Fibroblast of upper back skin (primary cell): ENCODE data around the gene UBXN1.

Experiments used
- DNase-seq: peaks from one replicate; pipeline ENCODE4 v3.0.0-alpha.2; 2013

The UBXN1 gene, protein sequence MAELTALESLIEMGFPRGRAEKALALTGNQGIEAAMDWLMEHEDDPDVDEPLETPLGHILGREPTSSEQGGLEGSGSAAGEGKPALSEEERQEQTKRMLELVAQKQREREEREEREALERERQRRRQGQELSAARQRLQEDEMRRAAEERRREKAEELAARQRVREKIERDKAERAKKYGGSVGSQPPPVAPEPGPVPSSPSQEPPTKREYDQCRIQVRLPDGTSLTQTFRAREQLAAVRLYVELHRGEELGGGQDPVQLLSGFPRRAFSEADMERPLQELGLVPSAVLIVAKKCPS

DNA sequence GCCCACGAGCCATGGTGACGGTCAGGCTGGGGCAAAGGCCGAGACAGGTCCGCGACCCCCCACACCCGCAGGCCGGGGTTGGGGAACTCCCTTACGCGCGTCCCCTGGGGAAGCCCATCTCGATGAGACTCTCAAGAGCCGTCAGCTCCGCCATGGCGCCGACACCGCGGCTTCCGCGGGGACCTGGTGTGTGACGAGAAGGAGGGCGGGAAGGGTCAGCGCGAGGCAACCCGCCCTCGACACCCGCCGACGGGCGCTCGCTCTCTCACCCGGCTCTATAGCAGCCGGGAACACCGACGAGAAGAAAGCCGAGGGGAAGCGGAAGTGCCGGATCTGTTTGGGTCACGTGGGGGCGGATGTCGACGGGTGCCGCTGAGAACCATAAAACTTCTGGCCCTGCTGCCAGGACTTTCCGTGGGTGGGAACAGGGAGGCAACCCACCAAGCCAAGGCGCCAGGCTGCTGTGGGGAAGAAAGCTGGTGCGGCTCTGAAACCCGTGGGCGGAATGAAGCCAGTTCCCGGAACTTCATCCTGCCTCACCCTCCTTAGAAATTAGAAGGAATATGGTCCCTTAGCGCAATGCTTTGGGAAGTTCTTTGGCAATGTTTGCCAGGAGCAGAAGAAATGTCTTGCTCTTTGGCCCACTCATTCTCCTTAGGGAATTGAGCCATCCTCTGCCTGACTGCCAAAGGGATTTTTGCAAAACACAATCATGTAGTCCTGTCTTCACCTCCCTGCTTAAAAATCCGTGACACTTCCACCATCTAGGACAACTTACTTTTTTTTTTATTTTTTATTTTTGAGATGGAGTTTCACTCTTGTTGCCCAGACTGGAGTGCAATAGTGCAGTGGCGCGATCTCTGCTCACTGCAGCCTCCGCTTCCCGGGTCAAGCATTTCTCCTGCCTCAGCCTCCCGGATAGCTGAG, at the start of gene UBXN1:
Gene UBXN1, minus strand, starts transcription at position 304 of the 927 bp plus-strand sequence. Its CDS starts 150 bp downstream, at position 154.
- peak; percentile 86 for DNase-seq

DNA sequence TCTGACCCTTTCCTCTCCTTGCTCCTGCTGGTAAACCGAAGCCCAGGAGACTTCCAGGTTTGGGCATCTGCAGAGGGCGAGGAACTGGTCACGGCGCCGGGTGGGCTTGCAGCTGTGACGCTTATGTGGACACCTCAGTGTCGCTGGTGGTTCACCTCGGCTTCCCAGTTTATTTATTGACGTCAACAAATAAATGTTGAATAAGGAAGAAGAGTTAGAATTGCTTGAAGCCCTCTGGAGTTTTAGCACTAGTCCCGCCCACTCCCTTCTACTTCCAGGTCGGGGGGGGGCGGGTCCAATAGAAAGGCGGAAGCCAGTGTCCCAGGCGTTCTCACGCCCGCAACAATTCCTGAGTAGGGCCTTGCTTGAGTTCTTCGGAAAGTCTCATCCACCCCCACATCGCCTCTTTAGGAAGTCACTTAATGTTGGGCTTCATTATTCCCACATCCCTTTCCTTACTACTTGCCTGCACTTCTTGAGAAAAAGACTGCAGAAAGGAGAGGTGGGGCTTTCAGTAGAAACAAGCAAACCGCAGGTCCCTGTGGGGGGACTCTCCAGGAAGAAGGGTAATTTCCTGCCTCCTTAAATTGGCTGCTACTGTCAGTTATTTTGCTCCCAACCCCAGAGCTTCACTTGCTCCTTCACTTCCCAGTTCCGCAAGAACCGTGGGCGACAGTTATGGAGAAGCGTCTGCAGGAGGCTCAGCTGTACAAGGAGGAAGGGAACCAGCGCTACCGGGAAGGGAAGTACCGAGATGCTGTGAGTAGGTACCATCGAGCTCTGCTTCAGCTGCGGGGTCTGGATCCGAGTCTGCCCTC, 49.5 kb upstream of the UBXN1 start, which contains the start of gene TTC9C:
Gene TTC9C, plus strand, starts transcription at position 316 of the 818 bp plus-strand sequence. Its CDS starts 363 bp downstream, at position 679.
- peak; percentile 87 for DNase-seq

DNA sequence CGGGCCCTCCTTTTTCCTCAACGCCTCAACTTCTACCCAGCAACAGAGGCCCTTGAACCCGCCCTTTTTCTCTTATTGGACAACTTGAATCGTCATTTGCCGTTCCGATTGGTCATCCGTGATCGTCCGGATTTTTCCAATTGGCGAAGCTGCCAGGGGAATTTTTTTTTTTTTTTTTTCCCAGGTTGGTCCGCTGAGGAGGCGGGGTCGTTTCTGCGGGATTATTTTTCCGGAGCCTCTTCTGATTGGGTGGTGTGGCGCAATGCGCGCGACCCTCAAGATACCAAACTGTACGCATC, 48.9 kb upstream of the UBXN1 start:
- DNase-seq, result peak; percentile 99

DNA sequence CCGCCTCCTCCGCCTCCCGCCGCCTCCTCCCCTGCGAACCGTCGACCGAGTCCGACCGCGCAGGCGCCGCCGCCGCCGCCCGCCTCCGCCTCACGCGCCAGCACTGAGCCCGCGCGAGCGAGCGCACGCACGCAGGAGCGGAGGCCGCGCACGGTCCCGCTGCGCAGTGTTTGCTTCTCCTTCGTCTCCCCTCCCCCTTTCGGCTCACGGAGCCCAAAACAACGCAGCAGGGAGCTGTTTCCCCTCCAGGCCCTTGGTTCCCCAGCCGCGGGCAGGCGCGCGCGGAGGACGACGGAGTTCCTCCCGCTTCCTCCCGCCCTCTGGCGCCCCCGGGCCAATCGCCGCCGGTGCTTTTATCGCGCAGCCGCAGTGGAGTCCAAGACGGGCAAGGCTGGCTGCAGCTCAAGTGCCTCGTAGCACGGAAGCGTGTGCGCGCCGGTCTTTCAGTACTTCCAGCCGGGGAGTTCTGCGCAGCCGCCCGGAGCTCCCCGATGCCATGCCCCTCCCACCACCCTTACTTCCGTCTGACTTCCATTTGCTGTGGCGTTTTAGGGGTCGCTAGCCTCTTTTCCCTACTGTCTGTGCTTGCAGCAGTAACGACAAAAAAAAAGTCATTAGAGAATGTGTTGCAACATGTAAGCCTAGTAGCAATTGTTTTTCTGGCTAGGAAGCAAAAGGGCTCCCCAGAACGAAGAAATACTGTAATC, 48.4 kb upstream of the UBXN1 start, which contains the start of gene HNRNPUL2:
Gene HNRNPUL2, minus strand, starts transcription at position 293 of the 707 bp plus-strand sequence. CDS start 301 bp downstream, outside the sequence.
- DNase-seq, result peak; percentile 99

DNA sequence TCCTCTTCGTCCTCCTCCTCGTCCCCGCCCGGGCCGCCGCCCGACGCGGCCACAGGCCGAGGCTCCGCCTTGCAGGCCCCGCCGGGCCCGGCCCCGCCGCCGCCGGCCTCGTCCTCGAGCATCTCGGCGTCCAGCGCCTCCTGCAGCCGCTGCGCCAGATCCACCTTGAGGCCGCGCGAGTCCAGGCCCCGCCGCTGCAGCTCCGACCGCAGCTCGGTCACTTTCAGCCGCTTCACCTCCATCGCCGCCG, 48.0 kb upstream of the UBXN1 start:
- no peak for DNase-seq

DNA sequence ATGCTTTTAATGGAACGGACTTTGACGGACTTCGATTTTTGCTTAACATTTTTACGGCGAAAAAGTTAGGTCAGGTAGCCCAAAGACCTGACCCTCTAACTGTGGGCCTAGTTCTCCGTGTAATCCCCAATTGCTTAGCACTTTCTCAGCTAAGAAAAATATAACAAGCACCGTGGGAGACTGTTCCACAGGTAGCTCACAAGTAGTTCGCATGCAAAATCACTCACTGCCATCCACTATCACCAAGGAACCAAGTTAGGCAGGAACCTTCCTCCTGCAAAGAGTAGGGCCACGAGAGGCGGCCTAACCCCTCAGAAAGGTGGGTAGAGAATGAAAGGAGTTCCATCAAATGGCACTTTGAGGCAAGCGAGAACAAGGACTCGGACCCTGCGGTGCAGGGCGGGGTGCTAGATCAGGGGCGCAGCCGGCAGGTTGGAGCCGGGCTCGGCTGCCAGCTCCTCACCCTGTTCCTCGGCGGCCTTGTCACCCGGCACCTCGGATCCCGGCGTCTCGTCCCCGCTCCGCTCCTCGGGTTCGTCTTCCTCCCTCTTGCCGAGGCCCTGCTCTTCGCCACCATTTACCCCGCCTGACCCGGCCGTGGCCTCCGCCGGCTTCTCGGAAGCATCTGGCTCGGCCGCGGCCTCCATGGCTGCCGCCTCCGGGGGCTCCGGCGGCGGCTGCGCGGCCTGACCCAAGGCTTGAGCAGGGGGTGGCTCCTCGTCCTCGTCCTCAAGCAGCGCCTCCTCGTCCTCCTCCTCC, 47.5 kb upstream of the UBXN1 start:
- DNase-seq, result no peak

DNA sequence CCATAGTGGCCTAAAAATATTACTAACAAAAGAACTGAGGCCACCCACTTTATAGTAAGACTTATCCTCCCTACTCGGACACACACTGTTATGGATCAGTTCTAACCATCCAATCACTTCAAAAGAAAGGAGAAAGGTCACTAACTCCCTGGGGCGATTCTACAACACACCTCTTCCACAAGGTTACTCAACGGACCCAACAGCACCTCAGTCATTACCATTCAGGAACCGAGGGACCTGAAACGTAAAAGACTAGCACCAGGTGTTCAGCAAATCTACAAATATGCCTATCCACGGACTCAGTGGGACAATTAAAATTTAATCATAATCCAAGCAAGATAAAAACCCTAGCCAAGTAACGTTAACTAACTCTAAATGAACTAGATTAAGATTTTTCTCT, 46.8 kb upstream of the UBXN1 start:
- DNase-seq, result no peak

DNA sequence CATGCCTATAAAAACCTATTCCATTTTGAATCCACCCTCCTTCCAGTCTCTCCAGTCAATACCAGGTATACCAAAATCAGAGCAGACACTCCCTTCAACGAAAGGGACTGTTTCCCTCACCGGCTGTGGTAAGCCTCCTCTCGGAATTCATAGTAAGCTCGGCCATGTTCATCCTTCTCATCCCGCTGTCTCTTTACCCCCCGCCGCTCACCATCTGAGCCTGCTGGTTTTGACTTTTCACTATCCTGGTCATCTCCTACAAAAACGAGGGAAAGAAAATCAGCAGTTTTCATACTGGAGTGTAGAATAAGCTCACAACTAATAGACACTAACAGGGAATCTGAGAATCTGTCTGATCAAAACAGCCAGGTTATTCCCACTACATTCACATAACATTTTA, 45.3 kb upstream of the UBXN1 start:
- no peak for DNase-seq

DNA sequence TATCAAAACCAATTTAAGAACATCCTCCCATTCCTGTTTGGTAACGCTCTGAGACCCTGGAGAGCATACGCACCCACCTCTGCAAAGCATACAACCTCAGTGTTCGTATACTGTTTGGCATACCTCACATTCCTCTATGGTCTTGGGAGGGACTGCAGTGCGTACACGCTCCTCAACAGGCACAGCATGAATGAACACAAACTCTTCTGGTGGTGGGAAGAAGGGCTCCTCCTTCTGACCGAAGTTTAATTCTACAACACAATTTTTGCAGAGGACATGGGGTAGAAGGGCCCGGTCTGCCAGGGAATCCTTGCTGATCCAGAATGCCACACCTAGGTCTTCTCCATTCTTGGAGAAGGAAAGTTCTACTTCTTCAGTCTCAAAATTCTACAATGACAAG, 43.1 kb upstream of the UBXN1 start:
- DNase-seq, result peak; percentile 53

DNA sequence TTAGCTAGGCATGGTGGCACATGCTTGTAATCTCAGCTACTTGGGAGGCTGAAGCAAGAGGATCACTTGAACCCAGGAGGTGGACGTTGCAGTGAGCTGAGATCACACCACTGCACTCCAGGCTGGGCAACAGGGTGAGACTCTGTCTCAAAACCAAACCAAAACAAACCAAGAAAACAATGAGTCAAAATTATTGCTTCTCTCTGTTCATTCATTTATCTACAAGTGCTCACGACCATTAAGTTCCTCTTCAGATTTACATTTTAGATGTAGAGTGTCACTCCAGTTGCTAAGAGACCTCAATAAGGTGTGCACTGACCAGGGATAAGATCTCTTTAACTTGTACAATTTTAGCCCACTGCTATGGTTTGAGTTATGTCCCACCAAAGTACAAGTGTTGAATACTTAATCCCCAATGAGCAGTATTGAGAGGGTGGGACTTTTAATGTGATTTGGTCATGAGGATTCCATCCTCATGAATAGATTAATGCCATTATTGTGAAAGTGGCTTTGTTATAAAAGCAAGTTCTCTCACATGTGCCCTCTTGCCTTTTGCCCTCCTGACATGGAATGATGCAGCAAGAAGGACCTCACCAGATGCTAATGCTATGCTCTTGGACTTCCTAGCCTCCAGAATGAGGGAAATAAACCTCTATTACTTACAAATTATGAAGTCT, 40.6 kb upstream of the UBXN1 start:
- no peak for DNase-seq

DNA sequence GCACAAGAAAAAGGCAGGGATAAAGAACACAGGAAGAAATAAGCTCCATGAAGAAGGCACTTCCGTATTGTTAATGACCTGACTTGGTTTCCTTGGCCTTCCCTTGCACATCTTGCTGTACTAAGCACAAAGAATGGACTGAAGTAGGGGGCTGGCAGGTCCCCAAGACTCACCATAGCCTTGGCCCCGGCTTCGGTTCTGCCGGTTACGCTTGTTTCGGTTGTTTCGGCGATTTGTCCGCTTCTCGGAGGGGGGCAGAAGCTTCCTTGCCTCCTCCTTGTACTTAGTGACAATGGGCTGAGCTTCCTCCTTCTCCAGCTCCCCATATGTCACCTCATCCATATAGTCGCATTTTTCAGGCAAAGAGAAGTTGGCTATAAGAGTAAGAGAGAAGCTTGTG, 37.9 kb upstream of the UBXN1 start:
- DNase-seq, result no peak

DNA sequence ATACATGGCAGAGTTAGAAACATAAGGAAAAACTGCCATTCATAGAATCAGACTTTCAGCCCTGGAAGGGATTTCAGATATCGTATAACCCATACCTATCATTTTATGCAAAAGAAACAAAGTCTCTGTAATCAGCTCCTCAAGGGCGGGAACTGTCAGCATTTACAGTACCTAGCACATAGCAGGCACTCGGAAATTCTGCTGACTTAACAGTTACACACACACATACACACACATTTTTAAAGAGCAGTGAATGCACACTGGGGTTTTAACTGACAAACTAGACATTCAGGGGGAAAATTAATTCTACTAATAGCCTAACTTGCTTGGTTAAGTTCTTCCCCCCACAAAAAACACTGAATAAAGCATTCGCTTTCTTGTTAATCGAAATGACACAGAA, 37.3 kb upstream of the UBXN1 start:
- no peak for DNase-seq

DNA sequence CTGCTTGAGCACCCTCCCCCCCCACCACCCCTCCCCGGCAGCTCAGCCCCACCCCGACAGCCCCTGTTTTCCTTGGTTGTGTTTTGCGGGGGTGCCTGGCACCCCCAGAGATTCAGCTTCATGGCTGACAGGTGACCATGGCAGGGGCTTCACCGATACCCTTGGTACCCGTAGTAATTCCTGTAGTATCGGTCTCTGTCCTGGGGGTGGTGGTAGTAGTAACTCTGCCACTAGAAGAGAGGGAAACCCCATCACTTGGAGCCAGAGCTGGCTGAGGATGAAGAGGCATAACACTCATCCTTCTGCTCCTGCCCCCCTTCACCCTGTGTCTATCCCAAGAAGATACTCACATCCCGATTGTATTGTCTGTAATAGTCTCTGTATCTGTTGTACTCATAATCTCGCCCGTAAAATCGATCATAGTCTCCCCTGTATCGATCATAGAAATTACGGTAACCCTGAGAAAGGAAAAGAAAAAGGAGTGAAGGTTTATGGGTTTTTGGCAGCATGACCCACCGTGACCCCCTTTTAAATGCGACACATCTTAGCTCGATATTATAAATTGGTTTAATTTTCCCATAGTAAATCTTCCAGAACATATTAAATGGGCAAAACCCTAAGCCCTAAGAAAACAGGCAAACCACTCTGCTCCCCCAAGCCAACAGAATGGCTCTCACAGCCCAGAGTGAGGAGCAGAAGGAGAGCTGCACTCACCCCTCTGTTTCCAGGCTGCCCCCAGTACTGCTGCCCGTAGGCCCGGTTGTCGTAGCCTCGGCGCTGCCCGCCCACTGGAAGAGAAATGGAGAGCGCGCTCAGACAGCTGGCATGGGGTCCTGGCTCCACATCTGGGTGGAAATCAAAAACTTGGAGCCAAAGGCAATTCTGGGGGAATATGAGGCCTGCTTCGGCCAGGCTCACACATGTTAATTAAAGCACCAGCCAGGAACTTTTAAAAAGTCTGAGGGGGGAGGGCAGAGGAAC, 36.6 kb upstream of the UBXN1 start:
- DNase-seq, result no peak

DNA sequence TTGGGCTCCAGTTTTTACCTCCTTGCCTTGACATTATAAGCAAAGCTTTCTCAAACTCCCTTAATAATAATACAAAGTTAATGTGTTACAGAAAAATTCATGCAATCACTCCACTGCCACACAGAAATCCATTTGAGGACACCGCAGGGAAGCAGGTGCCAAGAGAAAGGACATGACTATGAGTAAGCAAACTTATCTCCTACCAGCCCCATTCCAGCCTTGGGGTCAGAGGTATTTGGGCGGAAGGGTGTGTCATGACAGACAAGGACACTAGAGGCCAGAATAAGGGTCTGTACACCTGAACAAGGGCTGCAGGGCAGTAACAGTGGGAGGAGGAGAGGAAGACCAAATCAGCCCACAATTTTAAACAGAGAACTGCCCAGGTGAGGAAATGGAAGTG, 34.5 kb upstream of the UBXN1 start:
- no peak for DNase-seq

DNA sequence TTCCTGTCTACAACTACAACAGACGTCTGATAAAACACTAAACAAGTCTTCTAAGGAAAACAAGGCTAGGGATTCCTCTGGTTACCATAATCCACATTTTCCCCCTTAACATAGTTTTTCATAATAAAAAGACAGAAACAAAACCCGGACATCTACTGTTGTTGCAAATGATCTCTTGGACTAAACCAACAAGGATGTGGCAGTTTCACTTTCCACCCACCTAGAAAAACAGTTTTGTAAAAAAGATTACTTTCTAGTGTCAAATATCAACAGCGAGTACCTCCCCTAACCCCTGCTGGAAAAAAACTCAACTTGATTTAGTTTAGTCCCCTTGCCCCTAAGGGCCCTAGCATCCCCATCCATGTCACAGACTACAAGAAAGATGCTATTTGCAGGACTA, 34.0 kb upstream of the UBXN1 start:
- DNase-seq, result no peak

DNA sequence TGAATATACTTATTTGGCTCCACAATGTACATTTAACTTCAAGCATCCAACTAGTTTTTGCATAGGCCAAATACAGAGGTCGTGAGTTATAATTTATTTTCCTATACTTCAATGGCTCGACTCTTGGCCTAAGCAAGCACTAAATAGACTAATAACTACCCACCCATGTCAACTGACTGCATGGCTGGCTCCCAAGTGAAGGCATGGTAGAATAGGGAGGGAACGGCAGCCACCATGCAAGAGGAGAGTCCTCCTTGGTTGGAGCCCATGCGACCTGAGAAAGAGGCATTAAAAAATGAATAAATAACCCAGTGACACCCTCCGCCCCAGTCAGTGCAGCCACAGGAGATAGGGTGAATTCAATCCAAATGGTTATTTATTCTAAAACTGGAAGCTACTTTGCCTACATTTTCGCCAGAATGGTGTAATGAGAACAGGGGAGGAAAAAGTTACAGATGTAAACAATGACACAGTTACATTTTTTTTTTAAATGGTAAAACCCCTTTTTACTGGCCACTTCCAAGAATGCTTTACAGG, 33.5 kb upstream of the UBXN1 start:
- no peak for DNase-seq

DNA sequence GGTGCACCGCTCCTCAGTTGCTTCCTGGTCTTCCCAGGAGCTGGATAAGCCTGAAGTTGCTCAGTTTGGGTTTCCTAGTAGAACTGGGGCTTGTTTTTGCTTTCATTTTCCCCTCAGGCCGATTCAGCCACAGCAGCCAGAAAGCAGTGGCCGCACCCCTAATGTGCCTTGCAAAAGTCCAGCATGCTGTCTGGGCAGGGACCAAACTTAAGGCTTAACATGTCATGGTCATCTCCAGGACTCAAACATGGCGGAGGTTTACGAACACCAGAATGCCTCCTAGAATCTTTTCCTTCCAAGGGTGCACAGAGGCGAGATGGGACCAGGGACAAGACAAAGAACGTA, 31.1 kb upstream of the UBXN1 start:
- DNase-seq, result peak; percentile 11

DNA sequence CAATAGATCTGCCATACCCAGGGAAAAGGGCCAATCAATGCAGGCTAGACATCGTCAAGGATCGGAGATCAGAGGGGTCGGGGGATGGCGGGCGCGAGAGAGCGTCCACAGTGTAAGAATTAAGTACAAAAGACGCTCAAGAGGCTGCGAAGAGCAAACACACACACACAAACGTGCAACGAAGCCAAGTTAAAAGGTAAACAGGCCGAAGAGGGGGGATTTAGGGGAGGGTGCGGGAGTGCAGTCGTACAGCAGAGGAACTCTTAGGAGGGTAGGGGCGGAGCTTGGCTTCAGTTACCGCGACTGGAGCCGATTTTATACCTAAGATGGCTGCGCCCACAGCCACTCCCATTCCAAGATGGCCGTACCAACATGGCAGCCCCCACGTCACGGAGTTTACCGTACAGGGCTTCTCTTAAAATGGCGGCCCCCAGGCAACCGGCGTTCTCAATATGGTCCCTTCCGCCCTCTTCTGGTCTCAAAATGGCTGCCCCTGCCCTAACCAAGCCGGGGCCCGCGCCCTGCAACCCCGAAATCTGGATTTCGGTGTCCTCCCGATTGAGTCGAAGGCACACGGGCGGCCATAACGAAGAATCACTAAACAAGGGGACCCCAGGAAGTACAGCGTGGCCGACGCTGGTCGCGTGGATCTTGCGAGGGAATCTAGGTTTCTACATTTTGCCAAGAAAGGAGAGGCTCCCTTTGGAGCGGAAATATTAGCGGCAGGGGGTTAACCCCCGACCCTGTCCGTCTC, 30.6 kb upstream of the UBXN1 start:
- peak; percentile 98 for DNase-seq

DNA sequence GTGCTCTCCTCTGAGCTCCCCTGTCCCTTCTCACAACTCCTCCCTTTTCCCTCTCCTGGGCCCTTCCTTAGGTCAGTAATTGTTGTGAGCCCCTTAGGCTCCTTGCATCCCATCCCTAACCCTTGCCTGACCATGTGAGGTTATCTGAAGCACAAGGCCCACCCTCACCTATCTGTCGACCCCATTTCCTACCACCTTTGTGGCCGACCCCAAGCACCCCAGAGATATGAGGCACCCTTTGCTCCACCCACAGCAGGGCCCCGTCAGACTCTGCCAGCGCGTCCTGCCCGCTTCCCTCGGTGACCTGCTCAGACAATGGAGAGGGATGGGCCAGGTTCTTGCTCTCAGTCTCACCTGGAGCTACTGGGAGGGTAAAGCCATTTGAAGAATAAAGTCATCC, 29.9 kb upstream of the UBXN1 start:
- DNase-seq, result no peak
